ENCODE measurements around the gene ATP6V0D1.
A peak's percentile ranks its signal among the peaks of the same experiment; 100 is the strongest.

DNA sequence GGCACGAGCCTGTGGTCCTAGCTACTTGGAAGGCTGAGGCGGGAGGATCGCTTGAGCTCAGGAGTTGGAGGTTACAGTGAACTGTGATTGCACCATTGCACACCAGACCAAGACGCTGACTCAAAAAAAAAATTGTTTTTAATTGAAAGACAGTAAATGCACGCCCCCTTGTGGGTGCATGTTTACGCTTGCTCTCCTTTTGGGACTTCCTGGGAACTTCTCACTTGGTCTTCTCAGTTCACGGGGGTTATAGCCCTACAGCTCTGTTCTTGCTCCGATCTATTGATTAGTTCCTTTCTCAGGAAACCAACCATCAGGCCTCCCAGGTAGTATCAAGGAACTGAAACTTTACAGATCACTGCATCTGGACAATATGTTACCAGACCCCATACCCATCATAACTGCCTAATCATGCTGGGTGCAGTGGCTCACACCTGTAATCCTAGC, 33.4 kb upstream of the ATP6V0D1 start:
- TF ChIP-seq, protein P1, sequence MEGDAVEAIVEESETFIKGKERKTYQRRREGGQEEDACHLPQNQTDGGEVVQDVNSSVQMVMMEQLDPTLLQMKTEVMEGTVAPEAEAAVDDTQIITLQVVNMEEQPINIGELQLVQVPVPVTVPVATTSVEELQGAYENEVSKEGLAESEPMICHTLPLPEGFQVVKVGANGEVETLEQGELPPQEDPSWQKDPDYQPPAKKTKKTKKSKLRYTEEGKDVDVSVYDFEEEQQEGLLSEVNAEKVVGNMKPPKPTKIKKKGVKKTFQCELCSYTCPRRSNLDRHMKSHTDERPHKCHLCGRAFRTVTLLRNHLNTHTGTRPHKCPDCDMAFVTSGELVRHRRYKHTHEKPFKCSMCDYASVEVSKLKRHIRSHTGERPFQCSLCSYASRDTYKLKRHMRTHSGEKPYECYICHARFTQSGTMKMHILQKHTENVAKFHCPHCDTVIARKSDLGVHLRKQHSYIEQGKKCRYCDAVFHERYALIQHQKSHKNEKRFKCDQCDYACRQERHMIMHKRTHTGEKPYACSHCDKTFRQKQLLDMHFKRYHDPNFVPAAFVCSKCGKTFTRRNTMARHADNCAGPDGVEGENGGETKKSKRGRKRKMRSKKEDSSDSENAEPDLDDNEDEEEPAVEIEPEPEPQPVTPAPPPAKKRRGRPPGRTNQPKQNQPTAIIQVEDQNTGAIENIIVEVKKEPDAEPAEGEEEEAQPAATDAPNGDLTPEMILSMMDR (IDR thresholded peaks at IDR 0.05; ENCODE audit: low read depth, low read length), result peak; percentile 80
- TF ChIP-seq POLR2A (IDR thresholded peaks at IDR 0.05; ENCODE audit: extremely low read depth, insufficient read length), result no peak

All from NB4 (cell line).